Transverse colon (tissue), 4 donors: ENCODE data around the gene TNFRSF4.

Experiments used
- CTCF ChIP-seq, 5 experiments: fragments of 200-600 bp in 3 of 5; fragments of 450-650 bp in 2 of 5; sonication (generic) in 3 of 5; IDR thresholded peaks; 1 replicate in 2 of 5; 2 replicates in 3 of 5; pipeline ENCODE4 v1.5.1; 2016 to 2017; ENCODE audit warnings: antibody characterized with exemption in 5 of 5, inconsistent platforms in 3 of 5, mild to moderate bottlenecking in 2 of 5, moderate library complexity in 1 of 5
- EP300 ChIP-seq: sonication (generic); formaldehyde crosslinking; IDR thresholded peaks from one replicate; pipeline ENCODE4 v1.6.1; 2017; ENCODE audit warnings: antibody characterized with exemption, low read depth
- POLR2A ChIP-seq: fragments of 450-650 bp; IDR thresholded peaks from one replicate; pipeline ENCODE4 v1.6.1; 2016; ENCODE audit warnings: antibody characterized with exemption, mild to moderate bottlenecking, moderate library complexity
- POLR2AphosphoS5 ChIP-seq, 3 donors: sonication (generic); formaldehyde crosslinking; IDR thresholded peaks; one replicate each; pipeline ENCODE4 v1.6.1; 2016; ENCODE audit warnings: antibody characterized with exemption in 3 of 3

DNA sequence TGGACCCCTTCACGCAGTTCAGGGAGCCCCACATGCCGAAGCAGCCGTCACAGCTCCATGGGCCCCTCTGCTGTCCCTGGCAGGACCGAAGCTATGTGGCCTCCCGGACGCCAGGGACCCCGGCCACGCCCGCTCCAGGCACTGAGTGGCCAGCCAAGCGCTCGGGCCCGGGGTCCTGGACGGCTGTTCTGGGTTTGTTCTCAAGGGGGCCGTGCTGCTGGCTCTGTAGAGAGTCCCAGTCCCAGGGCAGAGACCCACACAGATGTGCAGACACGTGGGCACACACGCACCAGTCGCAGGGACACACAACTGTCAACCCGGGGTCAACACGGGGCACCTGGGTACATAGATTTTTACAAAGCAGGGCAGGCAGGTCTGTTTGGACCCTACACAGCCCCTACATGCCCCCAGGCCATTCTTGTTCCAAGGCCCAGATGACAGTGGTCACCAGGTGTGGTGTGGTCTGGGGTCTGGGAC lies 24.8 kb upstream of the TNFRSF4 start:
- no peak for TF ChIP-seq EP300
- TF ChIP-seq POLR2AphosphoS5 (IDR thresholded peaks at IDR 0.05): no peak
- no peak for TF ChIP-seq CTCF (IDR thresholded peaks at IDR 0.05)
- TF ChIP-seq POLR2A: no peak
